Measurements from ENCODE around the gene CEP112. TPM values are rescaled to one million over a fixed set of nuclear protein-coding genes. Genes with fewer than 3 reads are reported as not detected.

Gene CEP112
- total and polyA plus RNA-seq, 2 of the 4 experiments (the other 2 are of a cell fraction), result 2.5 to 5.6 TPM

- CTCF ChIA-PET, result interaction anchor here (0.5 kb wide), 1 partner anchor 17 kb away, joined by 4 read pairs; no protein-coding TSS in a partner anchor
- no peak overlapping the region for H2BK20ac ChIP-seq (ENCODE audit: low read depth, low read length)
- no peak overlapping the region for H3K56ac ChIP-seq (ENCODE audit: extremely low read depth, insufficient read depth, low read length)
- no peak overlapping the region for H3K27ac ChIP-seq (ENCODE audit: insufficient read depth, low read length)
- no peak overlapping the region for H2BK120ac ChIP-seq (ENCODE audit: low read depth, low read length)
- no peak overlapping the region for H2BK15ac ChIP-seq (ENCODE audit: low read depth, low read length)
- H3K4me3 ChIP-seq (ENCODE audit: insufficient read depth, low read depth, low read length), result no peak overlapping the region
- no peaks in the 10 kb centered on the region for H3K36me3 ChIP-seq (ENCODE audit: control insufficient read depth, insufficient read depth, low read length)
- H2AFZ ChIP-seq (replicated peaks; ENCODE audit: low read length, poor library complexity), result no peak overlapping the region
- POLR2A ChIA-PET (ENCODE audit: unreplicated experiment), result no interaction called here
- H3K23ac ChIP-seq (ENCODE audit: low read depth, low read length), result no peak overlapping the region
- no peak overlapping the region for H3K4ac ChIP-seq (ENCODE audit: low read depth, low read length)
- no peak for TF ChIP-seq CEBPB (IDR thresholded peaks at IDR 0.05; ENCODE audit: low read depth, low read length)
- TF ChIP-seq CTCF (conservative IDR thresholded peaks at IDR 0.05; ENCODE audit: low read depth, low read length), result no peak
- TF ChIP-seq MXI1 (IDR thresholded peaks at IDR 0.05; ENCODE audit: borderline replicate concordance, low read depth, low read length), result no peak
- no peak for TF ChIP-seq CHD1 (IDR thresholded peaks at IDR 0.05; ENCODE audit: low read depth, low read length)
- no peak for TF ChIP-seq RFX5 (IDR thresholded peaks at IDR 0.05; ENCODE audit: low read depth, low read length)
- TF ChIP-seq MAZ (IDR thresholded peaks at IDR 0.05; ENCODE audit: borderline replicate concordance, low read depth, low read length), result no peak
- TF ChIP-seq ELK1 (IDR thresholded peaks at IDR 0.05; ENCODE audit: borderline replicate concordance, low read depth, low read length), result no peak
- no peak for TF ChIP-seq RAD21 (IDR thresholded peaks at IDR 0.05; ENCODE audit: low read length)
- no peak for TF ChIP-seq FOS (IDR thresholded peaks at IDR 0.05; ENCODE audit: low read depth, low read length)
- TF ChIP-seq BHLHE40 (IDR thresholded peaks at IDR 0.05; ENCODE audit: low read depth, low read length), result no peak
- no peak for TF ChIP-seq POLR2A (IDR thresholded peaks at IDR 0.05; ENCODE audit: low read depth, low read length)
- no peak for TF ChIP-seq NFE2L2 (IDR thresholded peaks at IDR 0.05; ENCODE audit: low read depth, low read length)
- H4K5ac ChIP-seq (ENCODE audit: low read depth, low read length), result no peak overlapping the region
- BruUV-seq (replicated peaks), result no TSS peak
- H3K9ac ChIP-seq (ENCODE audit: low read depth, low read length), result no peak overlapping the region
- H3K27me3 ChIP-seq (ENCODE audit: control insufficient read depth, insufficient read depth, low read length), result no peaks in the 10 kb centered on the region
- H4K20me1 ChIP-seq (ENCODE audit: insufficient read depth, low read length), result no peaks in the 10 kb centered on the region
- DNase-seq, result no peak
- no peak overlapping the region for H4K91ac ChIP-seq (ENCODE audit: insufficient read depth, low read depth, low read length)
- no peak for ATAC-seq (ENCODE audit: low read depth)
- H3K4me2 ChIP-seq (ENCODE audit: low read depth, low read length), result no peak overlapping the region
- no peak overlapping the region for H2BK5ac ChIP-seq (ENCODE audit: low read depth, low read length, poor library complexity, severe bottlenecking)
- WGBS, 2 experiments (ENCODE audit: extremely low coverage in 2 of 2, insufficient read length in 1 of 2), result no CpG with 5 or more reads among the region's 4 CpGs
- H3K9me3 ChIP-seq (ENCODE audit: control insufficient read depth, insufficient read depth, low read length), result no peaks in the 10 kb centered on the region
- no peak overlapping the region for H4K8ac ChIP-seq (ENCODE audit: low read depth in 2 of 2, low read length in 2 of 2)
- H3K18ac ChIP-seq (ENCODE audit: low read depth, low read length), result no peak overlapping the region
- H3K9me1 ChIP-seq (ENCODE audit: insufficient read depth, low read length), result no peaks in the 10 kb centered on the region
- no peak overlapping the region for H2AK5ac ChIP-seq (ENCODE audit: low read depth, low read length)
- no peaks in the 10 kb centered on the region for H3K79me1 ChIP-seq (ENCODE audit: low read depth in 1 of 2, low read length in 2 of 2)
- no peaks in the 10 kb centered on the region for H3K4me1 ChIP-seq (ENCODE audit: control insufficient read depth, insufficient read depth, low read length)
- H3K14ac ChIP-seq (replicated peaks; ENCODE audit: low read depth, low read length), result no peak overlapping the region
- dilution Hi-C loops (cut with HindIII; ENCODE audit: low sequenced_read_pairs, unreplicated experiment) (no loop called here), in situ Hi-C loops (cut with MboI; ENCODE audit: low sequenced_read_pairs) (no loop called here), intact Hi-C loops (cut with micrococcal nuclease) (no loop called here)
- H2AK9ac ChIP-seq (replicated peaks; ENCODE audit: low read depth, low read length, poor library complexity), result no peak overlapping the region
Observed at GRCh38 chr17:65876985-65877384, 314.9 kb downstream of the CEP112 start.

Data from IMR-90 (cell line).